Measurements from ENCODE around the gene CCDC40. TPM values are rescaled to one million over a fixed set of nuclear protein-coding genes. Genes with fewer than 3 reads are reported as not detected.

Gene CCDC40
- total and polyA plus RNA-seq, 2 of the 13 experiments (the other 11 are each of a cell fraction or from before 2014, with no cell fraction given), result 4.1 to 5.5 TPM

DNA sequence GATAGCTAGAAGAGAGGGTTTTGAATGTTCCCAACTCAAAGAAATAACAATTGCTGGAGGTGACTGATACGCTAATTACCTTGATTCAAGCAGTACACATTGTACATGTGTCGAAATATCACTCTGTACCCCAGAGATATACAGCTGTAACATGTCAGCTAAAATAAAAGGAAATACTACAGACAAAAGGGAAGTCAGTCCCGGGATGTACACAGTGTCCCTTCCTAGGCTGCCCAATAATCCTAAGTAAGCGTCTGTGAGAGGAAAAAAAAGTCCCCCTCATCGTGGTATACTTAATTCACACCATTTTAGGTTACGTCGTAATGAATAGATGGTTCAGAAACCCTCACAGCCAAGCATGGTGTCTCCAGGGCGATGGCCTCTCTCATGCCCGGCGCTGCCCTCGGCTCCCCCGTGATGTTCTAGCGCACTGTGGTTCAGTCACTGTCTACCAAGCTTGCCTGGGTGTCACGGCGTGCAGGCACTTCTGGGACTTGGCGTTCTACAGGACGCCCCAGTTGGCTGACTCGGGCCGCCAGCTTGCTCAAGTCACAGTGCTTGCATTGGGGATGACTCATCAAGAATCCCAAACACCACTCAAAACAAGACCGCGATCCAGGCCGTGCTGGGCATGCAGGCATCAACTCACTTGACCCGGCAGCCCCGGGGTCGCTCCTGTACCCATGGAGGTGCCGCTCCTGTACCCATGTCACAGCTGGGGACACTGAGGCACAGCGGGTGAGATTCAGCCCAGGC is 27.6 kb downstream of the CCDC40 start:
- no peak overlapping the region for H3K9ac ChIP-seq (ENCODE audit: insufficient read depth, low read depth, low read length)
- ATAC-seq, result peak; percentile 70
- in situ Hi-C loops (cut with HindIII; ENCODE audit: extremely low pct_ligation_motif_present, low pct_unique_long_range_greater_than_20kb), result no loop called here
- TF ChIP-seq ZNF850 (CRISPR knock-in tag; conservative IDR thresholded peaks at IDR 0.05), result no peak
- TF ChIP-seq CREB1 (IDR thresholded peaks at IDR 0.05), result no peak
- no peak for TF ChIP-seq CREB1 (CRISPR knock-in tag; IDR thresholded peaks at IDR 0.05)
- no peak for TF ChIP-seq ZNF367 (CRISPR knock-in tag; IDR thresholded peaks at IDR 0.05; ENCODE audit: borderline replicate concordance)
- no peak for TF ChIP-seq ZNF713 (CRISPR knock-in tag; IDR thresholded peaks at IDR 0.05)
- peak; percentile 19; the same call in 1 of the 2 replicates for TF ChIP-seq CEBPB (IDR thresholded peaks at IDR 0.05; ENCODE audit: borderline replicate concordance, low read depth, low read length)
- TF ChIP-seq TFDP1 (CRISPR knock-in tag; IDR thresholded peaks at IDR 0.05; ENCODE audit: borderline replicate concordance), result no peak; the same call in 1 of the 2 replicates
- no peak for TF ChIP-seq ZBTB21 (CRISPR knock-in tag; IDR thresholded peaks at IDR 0.05)
- no peak for TF ChIP-seq FOXK1 (CRISPR knock-in tag; IDR thresholded peaks at IDR 0.05; ENCODE audit: borderline replicate concordance, low read depth)
- no peak for TF ChIP-seq MXD4 (CRISPR knock-in tag; IDR thresholded peaks at IDR 0.05)
- no peak for TF ChIP-seq SRY (CRISPR knock-in tag; IDR thresholded peaks at IDR 0.05)
- TF ChIP-seq ZNF101 (CRISPR knock-in tag; IDR thresholded peaks at IDR 0.05; ENCODE audit: borderline replicate concordance, low read depth), result no peak
- TF ChIP-seq, protein P1, sequence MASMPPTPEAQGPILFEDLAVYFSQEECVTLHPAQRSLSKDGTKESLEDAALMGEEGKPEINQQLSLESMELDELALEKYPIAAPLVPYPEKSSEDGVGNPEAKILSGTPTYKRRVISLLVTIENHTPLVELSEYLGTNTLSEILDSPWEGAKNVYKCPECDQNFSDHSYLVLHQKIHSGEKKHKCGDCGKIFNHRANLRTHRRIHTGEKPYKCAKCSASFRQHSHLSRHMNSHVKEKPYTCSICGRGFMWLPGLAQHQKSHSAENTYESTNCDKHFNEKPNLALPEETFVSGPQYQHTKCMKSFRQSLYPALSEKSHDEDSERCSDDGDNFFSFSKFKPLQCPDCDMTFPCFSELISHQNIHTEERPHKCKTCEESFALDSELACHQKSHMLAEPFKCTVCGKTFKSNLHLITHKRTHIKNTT (CRISPR knock-in tag; IDR thresholded peaks at IDR 0.05), result no peak
- TF ChIP-seq ZNF792 (CRISPR knock-in tag; IDR thresholded peaks at IDR 0.05), result peak; percentile 51; the same call in 1 of the 2 replicates
- no peak for TF ChIP-seq SIX4 (CRISPR knock-in tag; IDR thresholded peaks at IDR 0.05)
- no peak for TF ChIP-seq MXI1 (IDR thresholded peaks at IDR 0.05; ENCODE audit: borderline replicate concordance, low read depth, low read length)
- no peak for TF ChIP-seq FOXJ3 (CRISPR knock-in tag; IDR thresholded peaks at IDR 0.05; ENCODE audit: borderline replicate concordance)
- no peak for TF ChIP-seq ZNF678 (CRISPR knock-in tag; IDR thresholded peaks at IDR 0.05)
- peak; percentile 49; the same call in 1 of the 2 replicates for TF ChIP-seq MTA1 (CRISPR knock-in tag; IDR thresholded peaks at IDR 0.05; ENCODE audit: borderline replicate concordance)
- peak; percentile 91 for TF ChIP-seq JUND (CRISPR knock-in tag; IDR thresholded peaks at IDR 0.05)
- no peak for TF ChIP-seq MBNL3 (CRISPR knock-in tag; conservative IDR thresholded peaks at IDR 0.05)
- no peak for TF ChIP-seq YY1 (IDR thresholded peaks at IDR 0.05; ENCODE audit: insufficient read depth, insufficient replicate concordance, low read depth, low read length)
- no peak for TF ChIP-seq KLF11 (CRISPR knock-in tag; IDR thresholded peaks at IDR 0.05)
- no peak for TF ChIP-seq MTF1 (CRISPR knock-in tag; IDR thresholded peaks at IDR 0.05)
- no peak for TF ChIP-seq SIN3A (IDR thresholded peaks at IDR 0.05; ENCODE audit: borderline replicate concordance, low read depth, low read length)
- no peak for TF ChIP-seq ZNF530 (CRISPR knock-in tag; IDR thresholded peaks at IDR 0.05; ENCODE audit: low read depth)

More for the DNA sequence above, 27.6 kb downstream of the CCDC40 start:
- intact Hi-C loops (cut with micrococcal nuclease; ENCODE audit: unreplicated experiment), result no loop called here
- DNase-seq (ENCODE audit: low spot score) (peak; percentile 81), FAIRE-seq (peak; percentile 42)
- Histone ChIP-seq H3K27me3 (ENCODE audit: control insufficient read depth in 1 of 2, insufficient read depth in 2 of 2, low read length in 2 of 2) (no peaks in the 10 kb centered on the region), H3K36me3 (replicated peaks in 1 of 2; ENCODE audit: control insufficient read depth in 1 of 2, insufficient read depth in 2 of 2, low read length in 2 of 2) (no peaks in the 10 kb centered on the region), H2AFZ (ENCODE audit: low read length) (no peak overlapping the region), H3K4me1 (ENCODE audit: insufficient read depth, low read length) (peaks cover 36% of the 10 kb centered on the region), H3K27ac (ENCODE audit: extremely low read length, insufficient read depth, low read length) (no peak overlapping the region), H3K4me3 (replicated peaks in 1 of 3; ENCODE audit: insufficient read depth in 1 of 3, low read depth in 2 of 3, low read length in 3 of 3) (no peak overlapping the region; a peak in 1 of 6 replicates), H3K9me3 (ENCODE audit: low read length) (no peaks in the 10 kb centered on the region), H3K79me2 (ENCODE audit: insufficient read depth, low read length) (no peaks in the 10 kb centered on the region), H4K20me1 (ENCODE audit: insufficient read depth, low read length) (no peaks in the 10 kb centered on the region), H3K4me2 (ENCODE audit: low read depth, low read length) (peak overlapping the region; percentile 45)
- CTCF ChIA-PET (ENCODE audit: low intra/inter-chr PET ratio, low total read pairs), result no interaction called here
- BruUV-seq (replicated peaks), result no TSS peak
- WGBS (ENCODE audit: low lambda C conversion rate), result 76% methylated on average over 17 of the region's 27 CpGs
- POLR2A ChIA-PET, result interaction anchor here (0.6 to 1.5 kb wide), 3 partner anchors 11 to 66 kb away, joined by 3 to 5 read pairs (median 4); no protein-coding TSS in a partner anchor
